HG02642 (cell line): ENCODE data around the gene SPRR5.

Experiments used
- ATAC-seq: cut with Tn5 transposase; IDR thresholded peaks from one replicate; pipeline ENCODE4 v1.9.1; 2021; ENCODE audit warnings: mild to moderate bottlenecking; ENCODE audit not compliant: unreplicated experiment, poor library complexity

Gene SPRR5

DNA sequence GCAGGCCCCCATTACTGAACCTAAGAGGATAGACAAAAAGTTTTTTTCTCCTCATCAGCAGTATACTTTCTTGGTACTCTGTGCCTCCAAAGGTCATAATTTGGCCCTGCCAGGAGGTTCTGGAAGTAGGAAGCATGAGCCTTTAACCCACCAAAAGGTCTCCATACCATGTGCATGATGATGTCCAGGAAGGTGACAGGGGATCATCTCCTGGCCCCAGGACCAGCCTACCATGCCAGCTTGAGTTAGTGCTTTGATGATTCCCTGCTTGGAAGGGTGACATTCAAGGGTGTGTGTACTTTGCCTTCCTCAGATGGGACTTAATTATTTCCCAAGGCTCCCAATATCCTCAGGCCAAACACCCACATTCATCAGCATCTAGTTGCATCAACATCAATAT is 30.6 kb downstream of the SPRR5 start:
- ATAC-seq, result no peak

GRCh38 chr1:152980676-152981075 is 33.7 kb downstream of the SPRR5 start:
- ATAC-seq, result no peak

DNA sequence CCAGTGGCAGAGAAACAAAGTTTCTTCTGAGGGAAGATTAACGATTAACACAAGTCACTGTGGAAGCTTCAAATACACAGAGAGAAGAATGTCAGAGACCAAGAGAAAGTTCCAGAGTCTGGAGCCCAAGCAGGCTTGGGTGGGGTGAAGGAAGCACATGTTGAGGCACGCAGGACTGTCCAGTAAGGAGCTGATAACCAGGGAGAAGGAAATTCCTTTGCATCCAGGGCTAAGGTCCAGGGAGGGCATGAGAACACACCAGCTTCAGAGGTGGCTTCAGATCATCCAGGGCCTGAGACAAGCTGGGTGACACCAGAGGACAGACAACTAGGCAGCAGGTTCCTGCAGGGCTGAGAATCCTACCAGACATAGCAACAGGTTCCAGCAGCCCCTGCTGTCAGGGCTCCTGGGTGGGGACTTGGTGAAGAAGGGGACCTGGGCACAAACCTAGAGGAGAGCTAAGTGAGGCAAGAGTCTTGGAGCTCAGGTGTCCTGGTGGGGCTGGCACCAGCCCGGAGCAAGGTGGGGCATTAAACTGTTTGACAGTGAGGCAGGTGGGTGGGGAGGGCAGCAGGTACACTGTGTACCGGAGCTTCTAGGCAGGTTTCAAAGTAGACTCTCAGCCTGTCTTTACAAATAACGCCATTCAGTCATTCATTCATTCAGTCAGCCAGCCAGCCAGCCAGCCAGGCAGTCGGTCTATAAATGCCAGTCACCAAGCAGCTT is 34.3 kb downstream of the SPRR5 start:
- no peak for ATAC-seq

DNA sequence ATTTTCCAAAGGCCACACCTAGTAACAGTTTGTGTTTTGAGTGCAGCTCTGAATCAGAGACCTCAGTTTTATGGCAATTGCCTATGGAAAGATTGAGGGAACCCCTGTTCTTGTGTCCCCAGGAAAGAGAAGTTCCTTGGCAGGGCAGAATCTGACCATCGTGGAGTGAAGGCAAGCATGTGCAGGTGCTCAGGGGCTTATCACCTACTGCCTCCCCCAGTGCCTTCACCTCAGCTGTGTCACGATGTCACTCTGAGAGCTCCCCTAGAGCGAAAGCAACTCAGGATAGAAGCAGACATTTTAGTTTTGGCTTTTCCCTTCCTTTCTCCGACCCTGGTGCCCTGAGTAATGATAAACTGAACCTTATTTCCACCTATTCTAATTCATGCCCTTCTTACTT is 35.1 kb downstream of the SPRR5 start:
- ATAC-seq, result no peak

DNA sequence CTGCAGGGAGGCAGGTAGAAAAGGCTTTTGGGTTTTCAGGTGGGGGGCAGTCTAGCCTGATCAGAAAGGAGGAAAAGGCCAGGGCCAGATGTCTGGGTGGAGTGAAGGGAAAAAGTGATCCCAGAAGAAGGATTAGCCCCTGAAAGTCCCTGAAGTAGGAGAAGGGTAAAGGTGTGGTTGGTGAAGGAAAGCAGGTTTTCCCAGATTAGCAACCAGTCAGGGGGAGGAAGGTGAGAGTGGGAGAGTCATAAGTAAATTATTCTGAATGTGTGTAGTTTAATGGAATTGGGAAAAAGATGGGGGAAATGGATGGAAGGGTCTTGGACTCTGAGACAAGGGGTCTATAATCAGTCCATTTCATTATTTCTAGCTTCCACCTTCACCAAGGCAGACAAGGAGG is 36.2 kb downstream of the SPRR5 start:
- ATAC-seq, result no peak

- no peak for ATAC-seq
Measured at GRCh38 chr1:152983743-152984142, 36.7 kb downstream of the SPRR5 start, which contains the start of gene SPRR1A. Gene SPRR1A (plus strand): TSS chr1:152984081. CDS start chr1:152985231, 1,150 bp downstream.

DNA sequence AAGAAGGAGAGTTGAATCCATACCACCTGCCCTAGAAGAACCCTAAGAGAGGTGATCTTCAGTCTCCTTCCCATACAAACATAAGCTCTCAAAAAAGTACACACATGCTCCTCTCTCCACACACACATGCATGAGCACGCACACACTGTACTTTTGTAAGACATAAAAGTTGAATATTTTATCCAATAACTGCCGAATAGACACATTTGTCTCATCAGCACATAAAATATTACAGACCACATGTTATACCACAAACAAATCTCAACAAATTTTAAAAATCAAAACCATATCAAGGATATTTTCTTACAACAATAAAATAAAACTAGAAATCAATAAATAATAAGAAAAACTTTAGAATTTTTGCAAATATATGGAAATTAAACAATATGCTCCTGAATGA is 39.6 kb downstream of the SPRR5 start:
- ATAC-seq, result no peak

DNA sequence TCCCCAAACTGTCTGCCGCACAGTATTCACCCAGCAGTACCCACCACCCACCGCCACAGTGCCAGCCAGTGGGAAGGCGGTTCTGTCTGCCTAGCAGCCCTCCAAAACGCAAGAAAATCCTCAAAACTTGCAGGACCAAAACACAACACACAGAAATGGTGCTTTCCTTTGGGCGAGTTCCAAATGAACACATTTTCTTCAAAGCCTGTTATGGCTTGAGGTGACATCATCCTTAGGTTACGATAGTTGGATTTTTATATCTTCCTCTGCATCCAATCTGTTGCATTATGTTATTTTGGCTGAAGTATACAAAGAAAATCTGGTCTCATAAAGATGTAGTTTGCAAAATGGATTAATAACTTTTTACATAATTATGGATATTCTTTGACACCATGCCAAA is 46.2 kb downstream of the SPRR5 start:
- no peak for ATAC-seq

DNA sequence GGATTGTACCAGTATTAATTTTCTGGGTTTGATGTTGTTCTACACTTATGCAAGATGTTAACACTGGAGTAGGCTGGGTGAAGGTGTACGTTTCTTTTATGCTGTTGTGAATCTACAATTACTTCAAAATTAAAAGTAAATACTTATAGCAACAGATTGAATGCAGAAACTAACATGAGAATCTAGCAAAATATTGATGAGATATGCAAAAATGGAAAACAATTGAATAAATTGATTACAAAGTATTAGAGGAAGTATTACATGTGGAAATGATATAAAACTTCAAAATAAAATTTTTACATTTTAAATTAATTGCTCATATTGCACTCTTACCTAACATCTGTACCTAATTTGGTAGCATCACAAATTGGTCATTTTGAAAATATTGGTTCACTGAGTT is 48.8 kb downstream of the SPRR5 start:
- no peak for ATAC-seq

GRCh38 chr1:152996633-152997400 is 49.8 kb downstream of the SPRR5 start:
- ATAC-seq, result no peak

DNA sequence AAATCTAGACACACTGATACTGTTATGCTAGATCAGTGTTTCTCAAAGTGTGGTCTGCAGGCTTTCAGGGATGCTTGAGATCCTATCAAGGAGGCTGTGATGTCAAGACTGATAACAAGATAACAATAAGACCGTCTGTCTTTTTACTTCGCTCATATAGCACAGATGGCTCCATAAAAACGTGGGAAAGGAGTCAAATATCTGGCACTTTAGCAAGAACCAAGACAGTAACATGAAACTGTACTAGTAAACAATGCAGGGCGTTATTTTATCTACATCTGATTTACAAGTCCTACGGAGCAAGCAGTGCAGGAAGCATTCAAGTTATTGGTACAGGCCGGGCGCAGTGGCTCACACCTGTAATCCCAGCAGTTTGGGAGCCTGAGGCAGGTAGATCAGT is 50.9 kb downstream of the SPRR5 start:
- ATAC-seq, result no peak

DNA sequence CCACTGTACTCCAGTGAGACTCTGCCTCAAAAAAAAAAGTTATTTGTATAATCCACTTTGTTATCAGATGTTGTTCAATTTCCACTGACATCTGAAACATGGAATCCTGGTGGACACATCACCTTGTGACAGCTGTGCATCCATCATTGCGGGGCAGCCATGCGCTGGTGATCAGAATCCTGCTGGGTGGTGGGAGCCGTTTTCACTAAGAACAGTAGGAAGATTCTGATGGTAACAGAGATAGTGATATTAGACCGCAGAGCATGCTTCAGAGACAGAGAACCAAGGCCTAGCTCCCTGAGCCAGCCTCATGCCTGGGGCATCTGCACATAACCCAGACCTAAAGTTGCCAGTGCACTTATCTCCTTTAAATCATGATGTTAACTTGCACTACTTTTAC is 51.5 kb downstream of the SPRR5 start:
- ATAC-seq, result no peak
